GM06990 (cell line): ENCODE results near the gene HNRNPA3.
A peak's percentile ranks its signal among the peaks of the same experiment; 100 is the strongest.

Experiments used
- DNase-seq: peaks from one replicate; pipeline ENCODE4 v3.0.0-alpha.2; 2011; ENCODE audit not compliant: insufficient read length; ENCODE audit errors: extremely low read depth
- H3K27me3 ChIP-seq: replicated peaks from 2 replicates; pipeline ENCODE4 v1.6.0; 2011; ENCODE audit warnings: low read length; ENCODE audit not compliant: control insufficient read depth, insufficient read depth
- H3K36me3 ChIP-seq: 2 replicates; pipeline ENCODE4 v1.5.1; 2011; ENCODE audit warnings: low read length; ENCODE audit not compliant: control insufficient read depth, insufficient read depth
- H3K4me3 ChIP-seq: replicated peaks from 2 replicates; pipeline ENCODE4 v1.5.1; 2011; ENCODE audit warnings: low read depth, mild to moderate bottlenecking, control low read depth, low read length
- TF ChIP-seq, protein P1 (sequence below): IDR thresholded peaks from 2 replicates; pipeline ENCODE4 v1.5.1; 2011; ENCODE audit warnings: low read length, control low read depth, mild to moderate bottlenecking, inconsistent platforms; ENCODE audit not compliant: insufficient read depth, poor library complexity, severe bottlenecking

HNRNPA3 gene

DNA sequence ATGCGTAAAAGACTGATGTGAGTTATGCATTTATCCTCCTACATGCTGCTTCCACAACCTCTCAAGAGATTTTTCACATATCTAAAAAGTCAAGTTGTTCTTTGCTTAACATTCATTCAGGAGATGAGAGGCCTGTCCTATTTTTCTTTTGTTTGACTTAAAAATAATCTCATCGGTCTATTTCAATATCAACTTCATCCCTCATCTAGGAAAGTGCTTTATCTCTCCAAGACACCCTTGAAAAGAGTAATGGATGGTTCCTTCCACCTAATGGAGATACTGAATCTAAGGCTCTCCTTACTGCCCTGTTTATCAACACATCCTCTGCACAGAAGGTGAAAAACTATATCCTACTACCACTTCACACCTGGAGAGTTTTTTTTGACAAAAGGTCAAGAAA is 49.5 kb downstream of the HNRNPA3 start:
- H3K4me3 ChIP-seq: peak overlapping the region; percentile 94
- no peaks in the 10 kb centered on the region; the same call in 1 of the 2 replicates for H3K36me3 ChIP-seq
- TF ChIP-seq, protein P1, sequence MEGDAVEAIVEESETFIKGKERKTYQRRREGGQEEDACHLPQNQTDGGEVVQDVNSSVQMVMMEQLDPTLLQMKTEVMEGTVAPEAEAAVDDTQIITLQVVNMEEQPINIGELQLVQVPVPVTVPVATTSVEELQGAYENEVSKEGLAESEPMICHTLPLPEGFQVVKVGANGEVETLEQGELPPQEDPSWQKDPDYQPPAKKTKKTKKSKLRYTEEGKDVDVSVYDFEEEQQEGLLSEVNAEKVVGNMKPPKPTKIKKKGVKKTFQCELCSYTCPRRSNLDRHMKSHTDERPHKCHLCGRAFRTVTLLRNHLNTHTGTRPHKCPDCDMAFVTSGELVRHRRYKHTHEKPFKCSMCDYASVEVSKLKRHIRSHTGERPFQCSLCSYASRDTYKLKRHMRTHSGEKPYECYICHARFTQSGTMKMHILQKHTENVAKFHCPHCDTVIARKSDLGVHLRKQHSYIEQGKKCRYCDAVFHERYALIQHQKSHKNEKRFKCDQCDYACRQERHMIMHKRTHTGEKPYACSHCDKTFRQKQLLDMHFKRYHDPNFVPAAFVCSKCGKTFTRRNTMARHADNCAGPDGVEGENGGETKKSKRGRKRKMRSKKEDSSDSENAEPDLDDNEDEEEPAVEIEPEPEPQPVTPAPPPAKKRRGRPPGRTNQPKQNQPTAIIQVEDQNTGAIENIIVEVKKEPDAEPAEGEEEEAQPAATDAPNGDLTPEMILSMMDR: no peak
- H3K27me3 ChIP-seq: no peaks in the 10 kb centered on the region
- DNase-seq: no peak

DNA sequence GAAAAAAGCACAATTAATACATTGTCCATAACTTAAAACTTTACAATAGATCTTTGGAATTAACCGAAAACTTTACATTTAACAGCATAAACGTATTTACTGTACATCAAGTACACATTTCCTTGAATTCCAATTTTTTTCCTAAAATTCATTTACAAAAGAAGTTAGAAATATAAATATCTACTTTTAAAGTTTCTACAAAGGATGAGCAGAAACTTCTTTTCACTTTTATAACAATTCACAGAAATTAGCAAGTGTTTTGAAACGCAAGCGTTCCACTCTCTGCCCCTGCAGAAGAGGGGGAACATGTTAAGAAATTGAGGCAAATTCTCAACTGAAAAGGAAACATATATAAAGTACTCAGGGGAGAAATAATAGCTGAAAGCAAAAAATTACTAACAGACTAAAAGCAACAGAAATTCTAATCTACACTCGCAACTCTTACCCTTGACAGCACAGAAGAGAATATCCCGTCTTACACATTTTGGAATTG is 50.4 kb downstream of the HNRNPA3 start:
- Histone ChIP-seq H3K4me3 (peak overlapping the region; percentile 94), H3K27me3 (no peaks in the 10 kb centered on the region), H3K36me3 (no peaks in the 10 kb centered on the region)
- no peak for DNase-seq
- TF ChIP-seq, protein P1: no peak

DNA sequence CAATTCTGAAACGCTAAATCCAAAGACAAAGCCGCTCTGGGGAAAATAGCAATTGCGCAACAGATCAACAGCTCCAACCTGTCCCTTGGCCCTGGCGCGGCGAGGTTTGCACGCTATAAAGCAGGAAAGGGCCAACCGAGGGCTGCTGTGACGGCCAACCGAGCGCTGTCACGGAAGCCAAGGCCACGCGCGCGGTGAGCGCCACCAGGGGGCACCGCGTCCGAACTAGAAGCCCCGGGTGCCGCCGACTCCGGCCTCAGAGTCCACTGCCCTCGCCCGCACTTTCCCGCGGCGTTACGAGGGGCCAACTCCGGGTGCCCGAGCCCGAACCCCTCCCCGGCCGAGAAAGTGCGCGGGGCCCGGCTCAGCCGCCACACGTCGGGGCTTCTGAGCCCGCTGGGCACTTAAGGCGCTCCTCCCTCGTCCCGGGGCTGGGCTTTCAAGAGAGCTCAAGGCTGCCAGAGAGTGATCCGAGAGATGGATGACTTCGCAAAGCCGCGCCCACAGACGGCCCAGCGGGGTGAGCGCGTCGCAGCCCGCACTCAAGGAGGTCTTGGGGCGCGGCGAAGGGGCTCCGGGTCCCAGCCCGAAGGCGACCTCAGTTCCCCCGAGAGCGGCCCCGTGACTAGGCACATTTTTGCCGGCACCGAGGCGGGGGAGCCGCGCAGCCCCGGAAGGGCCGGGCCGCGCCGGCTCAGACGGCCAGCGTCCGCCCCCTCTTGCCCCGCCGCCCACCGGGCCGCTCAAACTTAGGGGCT is 51.0 kb downstream of the HNRNPA3 start:
- DNase-seq: peak; percentile 96
- Histone ChIP-seq H3K36me3 (no peaks in the 10 kb centered on the region), H3K4me3 (peak overlapping the region; percentile 94), H3K27me3 (no peaks in the 10 kb centered on the region)
- TF ChIP-seq, protein P1: peak; percentile 88

DNA sequence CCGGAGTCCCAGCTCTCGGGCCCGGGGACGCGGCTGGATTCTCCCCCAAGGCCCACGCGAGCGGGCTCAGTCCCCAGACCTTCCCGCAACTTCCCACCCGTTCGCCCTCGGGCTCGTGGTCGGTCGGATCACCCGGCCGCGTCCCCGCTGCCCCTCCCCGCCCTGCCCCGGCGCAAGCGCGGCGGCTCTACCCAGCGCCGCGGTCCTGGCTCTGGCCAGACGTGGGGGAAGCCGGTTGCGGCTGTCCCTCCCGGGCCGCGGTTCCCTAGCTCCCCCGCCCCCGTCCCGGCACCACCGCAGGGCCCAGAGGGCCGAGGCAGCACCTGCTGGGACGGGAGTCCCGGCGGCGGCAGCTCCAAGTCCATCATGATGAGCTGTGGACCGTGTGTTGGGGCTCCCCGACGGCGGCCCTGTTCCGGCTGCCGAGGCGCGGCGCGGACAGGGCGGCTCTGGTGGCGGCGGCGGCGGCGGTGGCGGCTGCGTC is 51.7 kb downstream of the HNRNPA3 start:
- Histone ChIP-seq H3K4me3 (peak overlapping the region; percentile 94), H3K27me3 (no peaks in the 10 kb centered on the region), H3K36me3 (no peaks in the 10 kb centered on the region)
- TF ChIP-seq, protein P1: no peak
- no peak for DNase-seq

DNA sequence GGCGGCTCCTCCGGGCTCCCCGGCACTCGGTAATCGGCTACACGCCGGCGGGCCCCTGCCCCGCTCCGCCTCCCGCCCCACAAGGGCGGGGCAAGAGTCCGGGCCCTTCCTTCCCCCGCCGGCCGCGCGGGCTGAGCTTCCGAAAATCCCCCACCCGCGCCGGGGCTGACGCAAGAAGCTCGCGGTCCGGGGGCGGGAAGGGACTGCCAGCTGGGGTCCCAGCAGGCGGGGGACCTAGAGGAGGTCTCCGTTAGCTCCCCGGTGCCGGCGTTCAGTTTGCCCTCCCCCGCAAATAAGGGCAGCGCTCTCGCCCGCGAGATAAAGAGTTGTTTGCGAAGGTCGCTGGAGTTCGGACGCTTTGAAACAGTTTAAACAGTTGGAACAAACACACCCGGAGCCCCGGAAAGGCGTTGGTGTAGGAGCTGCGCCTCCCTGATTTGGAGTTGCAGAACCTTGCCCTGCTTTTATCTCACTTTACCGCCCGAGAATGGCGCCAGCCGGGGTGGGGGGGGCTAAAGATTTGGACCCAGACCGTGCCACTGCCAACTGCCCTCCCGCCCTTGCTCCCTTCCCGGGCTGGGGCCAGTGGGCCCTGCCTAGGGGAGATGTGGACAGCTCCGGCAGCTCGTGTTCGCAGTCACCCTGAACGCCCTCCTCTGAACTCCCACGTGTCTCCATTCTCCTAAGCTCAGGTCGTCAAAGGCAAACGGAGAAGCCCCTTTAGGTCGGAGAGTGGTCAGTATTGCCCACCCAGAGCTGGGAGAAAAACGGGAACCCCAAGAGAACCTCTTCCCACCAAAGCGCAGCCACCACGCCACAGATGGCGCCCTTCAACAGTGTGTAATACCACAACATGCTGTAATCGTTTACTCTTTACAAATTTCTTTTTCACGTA is 52.3 kb downstream of the HNRNPA3 start, which contains the start of gene NFE2L2:
Gene NFE2L2, minus strand, starts transcription at position 35 of the 895 bp plus-strand sequence. CDS start 151 bp downstream, outside the sequence.
- TF ChIP-seq, protein P1: peak; percentile 45
- H3K27me3 ChIP-seq: no peaks in the 10 kb centered on the region
- peak; percentile 94 for DNase-seq
- peak within 1 kb of the TSS; percentile 94 for H3K4me3 ChIP-seq
- H3K36me3 ChIP-seq: no peaks in the 10 kb centered on the region
